GM12878 (cell line): ENCODE data around the gene CAVIN1.

Experiments
- HDGF ChIP-seq: fragments of 450-650 bp; IDR thresholded peaks from 2 replicates; pipeline ENCODE4 v1.6.1; 2016; ENCODE audit warnings: antibody characterized with exemption
- MAX ChIP-seq: IDR thresholded peaks from 2 replicates; pipeline ENCODE4 v1.6.1; 2012; ENCODE audit warnings: low read depth, low read length, improper control_type of control experiment
- SMC3 ChIP-seq: IDR thresholded peaks from 2 replicates; pipeline ENCODE4 v1.6.1; 2011; ENCODE audit warnings: low read length, improper control_type of control experiment, borderline replicate concordance
- TAF1 ChIP-seq: IDR thresholded peaks from 2 replicates; pipeline ENCODE4 v1.6.1; 2011; ENCODE audit warnings: mild to moderate bottlenecking, low read depth, low read length, borderline replicate concordance
- TCF12 ChIP-seq: IDR thresholded peaks from 2 replicates; pipeline ENCODE4 v1.6.1; 2011; ENCODE audit warnings: low read depth, mild to moderate bottlenecking, low read length
- ZBTB4 ChIP-seq: fragments of 450-650 bp; formaldehyde crosslinking; IDR thresholded peaks from 2 replicates; pipeline ENCODE4 v1.4.0; 2022; ENCODE audit warnings: mild to moderate bottlenecking, moderate library complexity
- TF ChIP-seq, protein P1 (sequence below): fragments of 450-650 bp; IDR thresholded peaks from 2 replicates; pipeline ENCODE4 v1.6.1; 2014; ENCODE audit warnings: mild to moderate bottlenecking

DNA sequence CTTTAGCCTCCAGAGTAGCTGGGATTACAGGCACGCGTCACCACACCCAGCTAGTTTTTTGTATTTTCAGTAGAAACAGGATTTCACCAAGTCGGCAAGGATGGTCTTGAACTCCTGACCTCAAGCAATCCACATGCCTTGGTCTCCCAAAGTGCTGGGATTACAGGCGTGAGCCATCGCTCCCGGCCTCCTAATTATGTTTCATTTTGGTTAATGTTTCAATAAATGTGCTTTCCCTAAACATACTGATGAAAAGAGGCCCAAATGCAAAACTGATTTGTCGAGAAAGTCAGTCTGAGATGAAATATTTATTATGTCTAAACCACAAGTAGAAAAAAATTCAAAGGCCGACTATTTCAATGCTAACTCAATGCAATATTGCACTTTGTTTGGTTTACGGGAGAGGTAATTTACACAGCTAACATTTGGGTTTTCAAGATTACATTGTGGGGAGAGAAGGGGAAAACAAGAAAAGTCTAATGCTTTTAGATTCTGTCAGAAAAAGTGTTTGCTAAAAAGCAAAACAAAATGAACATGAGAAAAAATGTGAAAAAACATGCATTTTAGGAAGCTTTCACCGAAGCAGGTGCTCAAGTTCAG lies 44.6 kb downstream of the CAVIN1 start:
- no peak for TF ChIP-seq MAX
- TF ChIP-seq ZBTB4: no peak
- no peak for TF ChIP-seq SMC3
- no peak for TF ChIP-seq TCF12
- TF ChIP-seq HDGF: no peak
- TF ChIP-seq, protein P1, sequence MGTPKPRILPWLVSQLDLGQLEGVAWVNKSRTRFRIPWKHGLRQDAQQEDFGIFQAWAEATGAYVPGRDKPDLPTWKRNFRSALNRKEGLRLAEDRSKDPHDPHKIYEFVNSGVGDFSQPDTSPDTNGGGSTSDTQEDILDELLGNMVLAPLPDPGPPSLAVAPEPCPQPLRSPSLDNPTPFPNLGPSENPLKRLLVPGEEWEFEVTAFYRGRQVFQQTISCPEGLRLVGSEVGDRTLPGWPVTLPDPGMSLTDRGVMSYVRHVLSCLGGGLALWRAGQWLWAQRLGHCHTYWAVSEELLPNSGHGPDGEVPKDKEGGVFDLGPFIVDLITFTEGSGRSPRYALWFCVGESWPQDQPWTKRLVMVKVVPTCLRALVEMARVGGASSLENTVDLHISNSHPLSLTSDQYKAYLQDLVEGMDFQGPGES: no peak
- no peak for TF ChIP-seq TAF1
